HG03558 (cell line): Measurements from ENCODE around the gene CDH13.

ENCODE experiments used
- ATAC-seq: cut with Tn5 transposase; IDR thresholded peaks from one replicate; pipeline ENCODE4 v1.9.1; 2021; ENCODE audit warnings: moderate number of reproducible peaks; ENCODE audit not compliant: unreplicated experiment; ENCODE audit errors: extremely low read depth

CDH13 gene

GRCh38 chr16:83849421-83849820, 1222.7 kb downstream of the CDH13 start:
- no peak for ATAC-seq
